AG09319 (cell line): Measurements from ENCODE around the gene CABLES1.
"Not testable (repeated sequence)": the region's sequence is repeated elsewhere in the genome, so short reads cannot be mapped to it uniquely, and the experiment has no call there.

ENCODE experiments used
- DNase-seq: peaks from one replicate; pipeline ENCODE4 v3.0.0-alpha.2; 2010; ENCODE audit warnings: low read depth; ENCODE audit errors: extremely low read depth
- CTCF ChIP-seq: IDR thresholded peaks from 2 replicates; pipeline ENCODE4 v1.5.1; 2011; ENCODE audit warnings: low read depth, mild to moderate bottlenecking, inconsistent platforms, low read length, moderate library complexity

Gene CABLES1

GRCh38 chr18:23105030-23105429 is 30.3 kb upstream of the CABLES1 start:
- no peak for TF ChIP-seq CTCF
- no peak for DNase-seq

- no peak for DNase-seq
- TF ChIP-seq CTCF: no peak
Observed at GRCh38 chr18:23105581-23106219, 29.6 kb upstream of the CABLES1 start.

GRCh38 chr18:23106575-23106974 is 28.7 kb upstream of the CABLES1 start:
- no peak for DNase-seq
- TF ChIP-seq CTCF: no peak

- DNase-seq: no peak
- no peak for TF ChIP-seq CTCF
Observed at GRCh38 chr18:23107718-23108117, 27.6 kb upstream of the CABLES1 start.

GRCh38 chr18:23108496-23108895 is 26.8 kb upstream of the CABLES1 start:
- TF ChIP-seq CTCF: no peak
- no peak for DNase-seq

GRCh38 chr18:23109163-23109562 is 26.1 kb upstream of the CABLES1 start:
- DNase-seq: not testable (repeated sequence)

GRCh38 chr18:23113576-23113975 is 21.7 kb upstream of the CABLES1 start:
- no peak for TF ChIP-seq CTCF
- no peak for DNase-seq

GRCh38 chr18:23114171-23114881 is 21.0 kb upstream of the CABLES1 start:
- no peak for DNase-seq
- no peak for TF ChIP-seq CTCF
